Measurements from ENCODE around the gene LUC7L2.

LUC7L2 gene

GRCh38 chr7:139341776-139342226, 17.9 kb upstream of the LUC7L2 start:
- H3K27ac ChIP-seq (replicated peaks): peak overlapping the region; percentile 99
- H3K27me3 ChIP-seq (ENCODE audit: insufficient read depth, poor library complexity, severe bottlenecking): no peaks in the 10 kb centered on the region
- peak overlapping the region; percentile 75 for H3K4me3 ChIP-seq (replicated peaks; ENCODE audit: insufficient read depth, low read length)
- DNase-seq (ENCODE audit: low read depth in 1 of 2, low spot score in 1 of 2): no peak
- no peak for TF ChIP-seq SPI1 (IDR thresholded peaks at IDR 0.05; ENCODE audit: borderline replicate concordance, low read depth)
- no peak for TF ChIP-seq GABPA (IDR thresholded peaks at IDR 0.05; ENCODE audit: low read depth)

- H3K27me3 ChIP-seq (ENCODE audit: insufficient read depth, poor library complexity, severe bottlenecking): no peaks in the 10 kb centered on the region
- no peak for DNase-seq (ENCODE audit: low read depth in 1 of 2, low spot score in 1 of 2)
- TF ChIP-seq GABPA (IDR thresholded peaks at IDR 0.05; ENCODE audit: low read depth): no peak
- H3K27ac ChIP-seq (replicated peaks): no peak overlapping the region
- no peak overlapping the region for H3K4me3 ChIP-seq (replicated peaks; ENCODE audit: insufficient read depth, low read length)
Measured at GRCh38 chr7:139345042-139345441, 14.7 kb upstream of the LUC7L2 start.

- TF ChIP-seq REST (IDR thresholded peaks at IDR 0.05; ENCODE audit: insufficient replicate concordance, low read depth) (no peak), GABPA (IDR thresholded peaks at IDR 0.05; ENCODE audit: low read depth) (no peak), CTCF (IDR thresholded peaks at IDR 0.05; ENCODE audit: insufficient read depth, low read length) (no peak), POLR2AphosphoS5 (IDR thresholded peaks at IDR 0.05; ENCODE audit: low read depth) (no peak), SPI1 (IDR thresholded peaks at IDR 0.05; ENCODE audit: borderline replicate concordance, low read depth) (no peak)
- Histone ChIP-seq H3K27me3 (ENCODE audit: insufficient read depth, poor library complexity, severe bottlenecking) (no peaks in the 10 kb centered on the region), H3K27ac (replicated peaks) (no peak overlapping the region), H3K4me3 (replicated peaks; ENCODE audit: insufficient read depth, low read length) (no peak overlapping the region)
- no peak for DNase-seq (ENCODE audit: low read depth in 1 of 2, low spot score in 1 of 2)
Measured at GRCh38 chr7:139351027-139351426, 8.7 kb upstream of the LUC7L2 start.

GRCh38 chr7:139354729-139355128, 5.0 kb upstream of the LUC7L2 start:
- Histone ChIP-seq H3K4me3 (replicated peaks; ENCODE audit: insufficient read depth, low read length) (no peak overlapping the region), H3K27me3 (ENCODE audit: insufficient read depth, poor library complexity, severe bottlenecking) (no peaks in the 10 kb centered on the region), H3K27ac (replicated peaks) (peak overlapping the region; percentile 23)
- DNase-seq (ENCODE audit: low read depth in 1 of 2, low spot score in 1 of 2): no peak
- TF ChIP-seq REST (IDR thresholded peaks at IDR 0.05; ENCODE audit: insufficient replicate concordance, low read depth): no peak
- TF ChIP-seq SPI1 (IDR thresholded peaks at IDR 0.05; ENCODE audit: borderline replicate concordance, low read depth): no peak
- no peak for TF ChIP-seq POLR2AphosphoS5 (IDR thresholded peaks at IDR 0.05; ENCODE audit: low read depth)
- TF ChIP-seq GABPA (IDR thresholded peaks at IDR 0.05; ENCODE audit: low read depth): no peak
- no peak for TF ChIP-seq CTCF (IDR thresholded peaks at IDR 0.05; ENCODE audit: insufficient read depth, low read length)

- H3K27ac ChIP-seq (replicated peaks): no peak overlapping the region
- DNase-seq (ENCODE audit: low read depth in 1 of 2, low spot score in 1 of 2): peak; percentile 42 to 79
- TF ChIP-seq GABPA (IDR thresholded peaks at IDR 0.05; ENCODE audit: low read depth) (no peak), POLR2AphosphoS5 (IDR thresholded peaks at IDR 0.05; ENCODE audit: low read depth) (no peak), REST (IDR thresholded peaks at IDR 0.05; ENCODE audit: insufficient replicate concordance, low read depth) (no peak), SPI1 (IDR thresholded peaks at IDR 0.05; ENCODE audit: borderline replicate concordance, low read depth) (no peak), CTCF (IDR thresholded peaks at IDR 0.05; ENCODE audit: insufficient read depth, low read length) (no peak)
- H3K4me3 ChIP-seq (replicated peaks; ENCODE audit: insufficient read depth, low read length): no peak overlapping the region
- H3K27me3 ChIP-seq (ENCODE audit: insufficient read depth, poor library complexity, severe bottlenecking): no peaks in the 10 kb centered on the region
Measured at GRCh38 chr7:139355320-139355719, 4.4 kb upstream of the LUC7L2 start.
